ENCODE measurements around the gene SGSM1. TPM values are rescaled to one million over a fixed set of nuclear protein-coding genes. Genes with fewer than 3 reads are reported as not detected.

Gene SGSM1
- total RNA-seq, 4 donors from 2014 or later: 0.88 to 4.9 (median 3.0) TPM

DNA sequence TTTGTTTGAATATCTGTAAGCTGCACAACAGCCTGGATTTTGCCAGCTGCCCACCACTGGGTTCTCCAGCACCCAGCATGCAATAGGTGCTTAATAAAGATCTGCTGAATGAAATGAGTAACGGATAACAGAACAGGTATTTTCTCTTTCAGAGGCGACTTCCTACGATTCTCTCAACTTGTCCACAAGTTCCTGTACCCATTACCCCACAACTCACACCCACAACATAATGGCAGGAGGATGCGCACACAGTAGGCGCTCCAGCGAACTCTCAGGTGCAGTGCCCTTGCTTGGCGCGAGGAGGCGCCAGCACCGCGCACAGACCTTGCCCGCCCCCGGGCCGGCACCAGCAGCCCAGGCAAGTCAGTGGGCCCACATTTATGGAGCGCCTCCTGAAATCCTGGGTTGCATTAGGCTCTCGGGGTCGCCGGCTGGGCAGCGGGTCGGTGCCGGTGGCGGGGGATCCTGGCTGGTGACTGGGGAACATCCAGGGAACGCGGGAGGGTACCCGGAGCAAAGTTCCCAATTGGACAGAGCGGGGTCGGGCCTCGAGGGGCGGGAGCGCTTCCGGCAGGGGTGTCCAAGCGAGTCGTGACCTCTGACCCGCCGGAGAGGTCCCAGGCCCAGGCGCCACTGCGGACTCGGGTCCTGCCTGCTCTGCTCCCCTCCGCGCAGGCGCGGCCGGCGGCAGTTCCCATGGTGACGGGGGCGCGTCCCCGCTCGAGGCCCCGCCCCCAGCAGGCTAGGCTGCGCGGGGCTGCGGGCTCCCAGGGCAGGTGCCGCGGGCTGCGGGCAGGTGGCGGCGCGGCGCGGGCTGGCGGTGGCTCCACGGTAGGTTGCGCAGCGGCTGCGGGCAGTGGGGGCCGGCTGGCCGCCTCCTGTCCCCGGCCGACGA is 146.2 kb downstream of the SGSM1 start, which contains the start of gene KIAA1671:
KIAA1671 (plus strand) TSS at position 775 of the 895 bp plus-strand sequence. CDS start 75,284 bp downstream, outside the sequence.
- Histone ChIP-seq H3K4me1 (no peaks in the 10 kb centered on the region), H3K27ac (peak within 1 kb of the TSS; percentile 57 to 63), H3K9me3 (no peaks in the 10 kb centered on the region), H3K27me3 (no peaks in the 10 kb centered on the region), H3K4me3 (peak within 1 kb of the TSS; percentile 47 to 64), H3K36me3 (no peaks in the 10 kb centered on the region)
- intact Hi-C loops (cut with DNase I; ENCODE audit: low total_unique reads): no loop called here
- TF ChIP-seq, protein P1, sequence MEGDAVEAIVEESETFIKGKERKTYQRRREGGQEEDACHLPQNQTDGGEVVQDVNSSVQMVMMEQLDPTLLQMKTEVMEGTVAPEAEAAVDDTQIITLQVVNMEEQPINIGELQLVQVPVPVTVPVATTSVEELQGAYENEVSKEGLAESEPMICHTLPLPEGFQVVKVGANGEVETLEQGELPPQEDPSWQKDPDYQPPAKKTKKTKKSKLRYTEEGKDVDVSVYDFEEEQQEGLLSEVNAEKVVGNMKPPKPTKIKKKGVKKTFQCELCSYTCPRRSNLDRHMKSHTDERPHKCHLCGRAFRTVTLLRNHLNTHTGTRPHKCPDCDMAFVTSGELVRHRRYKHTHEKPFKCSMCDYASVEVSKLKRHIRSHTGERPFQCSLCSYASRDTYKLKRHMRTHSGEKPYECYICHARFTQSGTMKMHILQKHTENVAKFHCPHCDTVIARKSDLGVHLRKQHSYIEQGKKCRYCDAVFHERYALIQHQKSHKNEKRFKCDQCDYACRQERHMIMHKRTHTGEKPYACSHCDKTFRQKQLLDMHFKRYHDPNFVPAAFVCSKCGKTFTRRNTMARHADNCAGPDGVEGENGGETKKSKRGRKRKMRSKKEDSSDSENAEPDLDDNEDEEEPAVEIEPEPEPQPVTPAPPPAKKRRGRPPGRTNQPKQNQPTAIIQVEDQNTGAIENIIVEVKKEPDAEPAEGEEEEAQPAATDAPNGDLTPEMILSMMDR (IDR thresholded peaks at IDR 0.05): peak; percentile 93 to 95 (median 94)
- TF ChIP-seq POLR2A (IDR thresholded peaks at IDR 0.05): peak; percentile 56 to 73
- DNase-seq: peak; percentile 74 to 80

DNA sequence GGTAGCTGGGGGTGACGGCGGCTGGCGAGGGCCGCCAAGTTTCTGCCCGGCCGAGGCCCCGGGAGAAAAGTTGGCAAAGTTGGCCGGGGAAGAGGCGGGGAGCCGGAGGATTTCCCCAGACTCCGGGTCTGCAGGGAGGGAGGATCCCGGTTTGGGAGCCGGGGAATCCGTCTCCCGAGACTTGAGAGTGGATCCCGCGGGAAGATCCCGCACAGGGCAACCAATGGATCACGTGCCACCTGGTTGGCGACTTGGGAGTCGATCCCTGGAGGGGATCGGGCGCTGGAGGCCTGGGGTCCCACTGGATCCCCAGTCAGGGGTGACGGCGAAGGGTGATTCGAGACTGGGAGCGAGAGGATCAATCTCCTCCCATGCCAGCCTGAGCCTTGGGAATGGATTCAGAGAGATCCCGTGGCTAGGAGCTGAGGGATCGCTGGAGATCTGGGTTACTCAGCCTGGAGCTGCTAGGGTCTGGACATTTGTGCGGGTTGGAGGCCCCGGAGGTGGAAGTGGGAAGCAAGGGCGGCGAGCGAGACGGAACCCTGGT is 146.9 kb downstream of the SGSM1 start:
- Histone ChIP-seq H3K9me3 (no peaks in the 10 kb centered on the region), H3K4me3 (peak overlapping the region; percentile 47 to 64), H3K27ac (peak overlapping the region; percentile 57 to 63), H3K27me3 (no peaks in the 10 kb centered on the region), H3K36me3 (no peaks in the 10 kb centered on the region), H3K4me1 (no peaks in the 10 kb centered on the region)
- TF ChIP-seq, protein P1 (IDR thresholded peaks at IDR 0.05): no peak
- no peak for TF ChIP-seq POLR2A (IDR thresholded peaks at IDR 0.05)
- DNase-seq: peak in 1 of 2 donors; percentile 45
- intact Hi-C loops (cut with DNase I; ENCODE audit: low total_unique reads): no loop called here

DNA sequence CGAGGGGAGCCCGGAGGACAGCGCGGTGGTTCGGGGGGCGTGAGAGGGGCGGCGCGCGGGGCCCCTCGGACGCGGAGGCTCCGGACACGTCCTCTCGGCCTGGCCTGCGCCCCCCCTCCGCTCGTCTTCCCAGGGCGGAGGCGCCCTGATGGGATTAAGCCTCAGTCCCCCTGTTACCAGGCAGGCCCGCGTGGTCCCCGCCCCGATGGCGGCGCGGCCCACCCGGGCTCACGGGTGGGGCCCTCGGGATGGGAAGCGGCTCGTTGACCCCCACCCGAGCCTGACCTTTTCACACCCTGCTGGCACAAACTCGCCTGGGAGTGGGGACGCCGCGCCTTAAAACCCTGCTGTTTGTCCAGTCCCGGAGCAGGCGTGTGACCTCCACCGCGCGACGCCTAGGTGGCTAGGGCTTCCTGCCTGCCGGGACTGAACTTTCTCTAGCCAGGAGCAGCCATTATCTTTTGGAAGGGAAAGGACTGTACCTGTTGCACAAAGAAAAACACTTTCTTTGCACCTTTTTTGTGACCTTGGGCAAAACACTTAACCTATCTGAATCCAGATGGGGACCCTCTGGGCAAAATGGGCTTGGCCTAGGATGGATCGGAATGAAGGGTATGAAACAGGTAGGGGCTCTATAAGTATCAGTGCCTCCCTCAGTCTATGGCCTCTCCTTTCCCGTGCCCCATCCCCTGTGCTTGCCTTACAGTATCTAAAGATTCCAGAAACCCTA is 147.5 kb downstream of the SGSM1 start:
- peak overlapping the region; percentile 47 to 64 for H3K4me3 ChIP-seq
- H3K27me3 ChIP-seq: no peaks in the 10 kb centered on the region
- no peaks in the 10 kb centered on the region for H3K9me3 ChIP-seq
- H3K36me3 ChIP-seq: no peaks in the 10 kb centered on the region
- H3K27ac ChIP-seq: peak overlapping the region; percentile 57 to 63
- peak in 1 of 2 donors; percentile 27 for DNase-seq
- no peaks in the 10 kb centered on the region for H3K4me1 ChIP-seq
- TF ChIP-seq POLR2A (IDR thresholded peaks at IDR 0.05): no peak
- TF ChIP-seq, protein P1 (IDR thresholded peaks at IDR 0.05): no peak
- intact Hi-C loops (cut with DNase I; ENCODE audit: low total_unique reads): no loop called here

DNA sequence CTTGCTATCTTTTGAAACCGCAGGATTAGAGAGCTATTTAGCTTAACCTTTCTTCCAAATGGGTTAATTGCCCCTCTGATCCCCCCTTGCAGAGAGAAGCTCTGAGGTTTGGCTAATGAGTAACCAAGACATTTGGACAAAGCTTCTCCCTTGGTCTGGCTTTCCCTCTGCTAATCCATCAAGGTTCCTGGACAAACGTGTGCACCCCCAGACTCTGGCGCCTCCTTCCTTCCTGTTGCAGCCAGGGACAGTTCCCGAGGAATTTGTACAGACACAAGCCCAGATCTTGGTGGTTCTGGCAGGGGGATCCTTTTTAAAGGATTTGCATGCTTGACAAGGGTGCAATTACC is 148.1 kb downstream of the SGSM1 start:
- Histone ChIP-seq H3K36me3 (no peaks in the 10 kb centered on the region), H3K9me3 (no peaks in the 10 kb centered on the region), H3K27ac (peak overlapping the region; percentile 57 to 63), H3K4me3 (no peak overlapping the region), H3K4me1 (no peaks in the 10 kb centered on the region), H3K27me3 (no peaks in the 10 kb centered on the region)
- intact Hi-C loops (cut with DNase I; ENCODE audit: low total_unique reads): no loop called here
- DNase-seq: no peak
- TF ChIP-seq POLR2A (IDR thresholded peaks at IDR 0.05): no peak
- TF ChIP-seq, protein P1 (IDR thresholded peaks at IDR 0.05): no peak
